GM21526 (cell line): ENCODE data around the gene LEF1.
"Not testable (repeated sequence)": the region's sequence is repeated elsewhere in the genome, so short reads cannot be mapped to it uniquely, and the experiment has no call there.

Experiments
- ATAC-seq: cut with Tn5 transposase; IDR thresholded peaks from one replicate; pipeline ENCODE4 v1.9.1; 2021; ENCODE audit warnings: moderate library complexity; ENCODE audit not compliant: unreplicated experiment, low FRiP score

The LEF1 gene

DNA sequence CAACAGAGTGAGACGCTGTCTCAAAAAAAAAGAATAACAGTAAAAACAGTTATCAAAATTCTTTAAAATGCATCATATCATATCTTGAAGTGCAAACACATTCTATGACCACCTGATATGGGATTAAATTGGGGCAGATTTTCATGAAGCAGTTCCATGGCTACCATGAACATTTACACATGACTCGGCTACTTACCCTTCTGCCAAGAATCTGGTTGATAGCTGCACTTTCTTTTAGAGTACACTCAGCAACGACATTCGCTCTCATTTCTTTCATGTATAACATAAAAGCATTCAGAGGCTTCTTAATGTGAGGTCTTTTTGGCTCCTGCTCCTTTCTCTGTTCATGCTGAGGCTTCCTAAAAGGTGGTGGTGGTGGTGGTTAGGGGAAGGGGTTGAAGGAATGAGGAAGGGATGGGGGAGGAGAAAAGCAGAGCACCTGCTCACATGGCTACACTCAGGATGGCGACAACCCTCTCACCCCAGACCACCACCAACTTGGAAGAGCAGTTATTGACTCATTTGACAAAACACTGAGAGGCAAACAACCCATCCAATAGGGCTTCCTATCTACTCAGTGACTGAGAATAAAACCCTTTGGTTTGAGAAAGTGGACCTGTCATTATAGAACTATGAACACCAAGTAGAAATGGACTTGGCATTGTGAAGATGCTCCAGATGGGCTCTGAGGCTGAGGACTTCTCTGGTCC is 90.6 kb downstream of the LEF1 start:
- ATAC-seq, result no peak

DNA sequence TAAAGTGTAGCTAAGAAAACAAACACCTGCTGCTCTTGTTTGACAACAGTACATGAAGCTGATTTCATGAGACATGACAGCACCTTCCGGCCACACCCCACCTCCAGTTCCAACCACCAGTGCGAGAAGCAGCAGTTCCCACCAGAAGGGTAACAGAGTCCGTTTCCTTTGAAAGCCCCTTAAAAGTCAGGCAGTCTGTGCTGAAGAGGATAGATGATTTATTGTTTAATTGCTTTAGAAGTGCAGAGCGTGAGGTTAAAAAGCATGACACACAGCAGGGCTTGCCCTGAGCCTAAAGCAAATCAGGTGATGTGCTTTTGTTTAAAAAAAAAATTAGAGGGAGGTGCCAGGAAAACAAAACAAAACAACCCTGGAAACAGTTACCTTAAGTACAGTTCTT is 96.4 kb downstream of the LEF1 start:
- peak; percentile 75 for ATAC-seq

DNA sequence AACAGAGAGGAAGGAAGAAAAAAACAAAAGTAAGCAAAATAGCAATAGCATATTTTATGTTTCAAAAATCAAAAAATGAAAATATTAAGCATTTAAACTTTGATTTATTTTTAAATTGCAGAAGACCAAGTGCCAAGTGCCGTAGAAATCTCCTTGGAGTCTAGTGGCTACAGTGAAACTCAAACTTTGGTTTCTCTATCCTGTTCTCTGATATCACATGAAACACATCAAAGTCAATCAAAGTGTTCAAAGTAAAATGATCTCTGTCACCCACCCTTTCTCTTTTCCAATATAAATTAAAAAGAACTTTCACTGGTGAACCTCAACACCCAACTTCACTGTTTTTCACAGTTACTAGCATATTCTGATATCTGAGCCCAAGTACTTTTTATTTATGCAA is 98.0 kb downstream of the LEF1 start:
- ATAC-seq, result no peak

DNA sequence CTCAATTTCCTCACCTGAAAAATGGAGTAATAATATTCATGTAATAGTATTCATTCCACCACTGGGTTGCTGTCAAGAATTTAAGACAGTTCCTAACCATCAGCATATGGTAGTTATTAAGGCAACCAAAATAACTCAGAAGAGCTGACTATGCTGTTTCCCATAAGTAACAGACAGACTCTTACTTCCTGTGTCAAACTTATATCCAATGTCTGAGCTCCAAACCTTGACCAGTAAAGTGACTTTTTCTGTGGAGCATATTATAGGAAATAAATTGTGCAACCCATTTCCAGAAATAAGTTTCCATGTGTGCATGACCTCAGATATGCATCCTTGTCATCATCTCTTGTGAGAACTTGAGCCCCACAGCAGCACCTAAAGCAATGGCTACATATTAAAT is 100.3 kb downstream of the LEF1 start:
- no peak for ATAC-seq

DNA sequence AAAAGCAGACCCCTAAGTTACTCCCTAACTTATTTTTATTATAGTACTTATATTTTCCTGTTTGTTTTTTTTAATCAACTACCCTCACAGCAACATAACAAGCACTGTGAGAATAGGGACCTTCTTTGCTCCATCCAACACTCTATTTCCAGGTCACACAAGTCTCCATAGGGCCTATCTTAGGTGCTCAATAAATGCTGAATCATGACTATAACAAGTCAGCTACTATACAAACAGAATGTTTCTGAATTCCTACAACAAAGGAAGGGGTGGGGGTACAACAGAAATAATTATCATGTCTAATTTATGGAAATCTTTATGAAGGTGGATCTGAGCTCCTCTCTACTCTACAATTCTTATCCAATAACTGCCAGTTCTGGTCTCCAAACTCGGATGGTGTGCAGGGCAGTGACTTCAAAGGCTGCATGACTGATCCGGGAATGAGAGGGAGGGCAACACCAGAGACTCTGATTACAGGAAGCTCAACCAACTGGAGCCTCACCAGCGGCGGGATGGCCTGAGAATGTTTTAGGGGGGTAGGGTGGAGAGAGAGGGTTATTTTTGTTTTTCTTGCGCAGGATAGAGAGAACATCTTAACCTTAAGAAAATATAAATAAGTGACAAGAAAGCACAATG is 107.9 kb downstream of the LEF1 start:
- no peak for ATAC-seq

DNA sequence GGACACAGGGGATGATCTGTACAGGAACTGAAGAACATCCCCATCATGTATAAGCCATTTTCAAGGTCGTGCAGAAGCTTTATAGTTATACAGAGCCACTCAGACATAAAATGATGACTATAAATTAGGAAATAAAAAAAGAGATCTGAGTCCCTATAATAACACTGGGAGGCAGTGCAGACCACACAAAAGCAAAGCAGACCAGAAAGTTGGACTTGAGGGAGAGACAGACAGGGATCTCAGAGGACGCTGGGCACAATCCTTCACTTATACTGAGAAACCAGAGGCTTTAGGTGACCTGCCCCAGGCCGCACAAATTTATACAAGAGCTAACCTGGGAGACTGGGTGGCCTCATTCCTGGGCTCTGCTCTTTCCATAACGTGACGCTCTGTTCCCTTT is 108.6 kb downstream of the LEF1 start:
- no peak for ATAC-seq

DNA sequence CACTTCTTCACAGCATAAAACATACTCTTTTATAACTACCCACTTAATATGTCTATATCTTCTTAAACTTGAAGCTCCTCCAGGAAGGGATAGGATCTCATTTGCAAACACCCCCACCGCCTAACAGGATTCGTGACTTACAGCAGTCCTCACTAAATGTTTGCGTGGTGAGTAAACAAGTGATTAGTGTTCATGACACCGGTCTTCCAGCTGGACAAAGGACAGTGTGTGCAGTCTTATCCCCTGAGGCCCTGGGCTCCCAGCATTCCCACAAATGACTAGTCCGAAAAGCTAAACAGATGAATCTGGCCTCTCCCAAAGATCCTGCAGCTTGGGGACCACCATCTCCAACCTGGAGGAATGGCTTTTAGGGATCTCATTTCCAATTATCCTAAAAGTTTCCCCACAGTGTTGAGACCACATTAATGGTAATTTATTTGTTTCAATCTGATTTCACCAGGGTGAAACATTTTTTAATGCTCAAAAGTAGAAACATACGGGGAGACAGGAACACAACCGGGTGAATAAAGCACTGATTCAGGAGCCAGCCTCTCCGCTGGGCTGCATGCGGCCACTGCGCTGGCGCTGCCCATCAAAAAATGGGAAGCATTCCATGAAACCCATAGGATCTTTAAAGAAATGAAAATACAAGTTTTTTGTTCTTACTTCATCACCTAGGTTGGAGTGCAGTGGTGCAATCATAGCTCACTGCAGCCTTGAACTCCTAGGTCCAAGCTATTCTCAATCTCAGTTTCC is 109.9 kb downstream of the LEF1 start:
- no peak for ATAC-seq

DNA sequence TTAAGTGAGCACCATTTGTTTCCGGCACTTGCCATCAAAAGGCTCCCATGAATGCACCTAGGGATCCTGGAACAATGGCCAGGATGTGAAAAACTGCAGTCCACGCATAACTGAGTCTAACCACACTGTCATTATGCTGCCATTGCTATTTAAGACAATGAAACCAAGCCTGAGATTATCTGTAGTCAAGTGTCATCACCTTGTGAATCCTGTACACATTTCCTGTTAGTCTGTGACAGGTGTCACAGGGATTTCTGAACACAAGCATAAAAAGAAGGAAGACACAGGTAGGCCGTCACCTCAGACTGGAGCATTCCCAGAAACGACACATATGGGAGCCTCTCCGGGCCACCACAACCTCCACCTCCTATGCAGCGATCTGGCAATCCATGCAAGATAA is 112.3 kb downstream of the LEF1 start:
- ATAC-seq, result no peak

DNA sequence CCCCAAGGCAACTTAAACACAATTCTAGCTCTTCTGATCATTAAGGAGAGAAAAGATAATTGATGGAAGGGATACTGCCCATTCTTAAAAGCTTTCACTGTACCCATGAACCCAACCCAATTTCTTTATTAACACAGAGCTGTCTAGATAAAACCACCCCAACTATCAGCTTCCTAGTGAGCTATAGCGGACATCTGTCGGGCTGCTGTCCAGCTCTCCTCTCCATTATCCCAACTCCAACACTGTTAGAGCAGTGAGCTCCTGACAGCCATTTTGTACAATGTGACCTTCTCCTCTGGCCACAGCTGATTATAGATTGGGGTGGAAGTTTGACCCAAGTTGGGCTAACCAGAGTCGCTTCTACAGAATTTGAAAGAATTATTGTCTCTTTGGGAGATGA is 112.9 kb downstream of the LEF1 start:
- ATAC-seq, result no peak

DNA sequence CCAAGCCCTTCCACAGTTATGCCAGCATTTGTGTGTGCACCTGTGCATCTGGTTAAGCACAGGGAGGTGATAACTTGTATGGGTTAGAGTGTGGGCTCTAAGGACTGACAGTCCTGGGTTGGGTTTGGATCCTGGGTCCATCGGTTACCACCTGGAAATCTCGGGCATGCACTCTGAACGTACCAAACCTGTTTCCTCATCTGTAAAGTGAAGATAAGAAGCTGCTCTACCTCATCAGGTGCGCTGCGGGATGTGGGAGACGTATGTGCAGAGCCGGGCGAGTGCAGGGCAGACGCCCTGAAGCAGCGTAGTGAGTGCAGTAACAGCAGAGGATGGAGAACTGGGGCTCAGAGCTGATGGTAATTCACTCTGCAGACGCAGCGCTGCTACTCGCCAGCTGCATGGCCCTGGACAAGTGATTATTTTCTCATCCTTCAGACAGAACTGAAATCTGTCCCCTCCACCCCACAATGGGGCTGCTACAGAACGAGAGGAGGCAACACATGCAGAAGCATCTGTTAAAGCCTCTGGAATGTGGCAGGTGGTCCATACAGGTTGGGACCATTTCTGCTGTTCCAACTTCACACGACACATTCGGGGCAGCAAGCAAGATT is 114.6 kb downstream of the LEF1 start:
- no peak for ATAC-seq

DNA sequence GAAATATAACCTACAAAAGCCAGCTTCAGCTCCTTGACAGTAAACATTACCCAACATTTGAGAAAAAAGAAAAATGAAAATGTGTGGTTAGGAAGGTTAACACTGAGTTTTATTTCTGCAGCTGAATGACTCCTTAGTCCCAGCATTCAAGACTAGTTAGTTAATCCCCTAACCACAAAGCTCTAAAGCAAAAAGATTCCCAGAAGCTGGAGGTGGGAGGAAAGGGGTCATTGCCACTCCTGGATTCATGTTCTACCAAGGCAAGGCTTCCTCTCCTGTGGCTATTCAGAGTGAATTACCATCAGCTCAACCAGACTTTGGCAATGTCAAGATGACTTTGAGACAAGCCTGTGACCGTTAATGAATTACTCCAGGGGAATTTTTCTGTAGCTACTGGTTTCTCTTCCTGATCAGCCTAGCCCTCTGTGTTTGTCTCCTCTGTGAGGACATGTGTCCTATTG is 115.5 kb downstream of the LEF1 start:
- ATAC-seq, result no peak

DNA sequence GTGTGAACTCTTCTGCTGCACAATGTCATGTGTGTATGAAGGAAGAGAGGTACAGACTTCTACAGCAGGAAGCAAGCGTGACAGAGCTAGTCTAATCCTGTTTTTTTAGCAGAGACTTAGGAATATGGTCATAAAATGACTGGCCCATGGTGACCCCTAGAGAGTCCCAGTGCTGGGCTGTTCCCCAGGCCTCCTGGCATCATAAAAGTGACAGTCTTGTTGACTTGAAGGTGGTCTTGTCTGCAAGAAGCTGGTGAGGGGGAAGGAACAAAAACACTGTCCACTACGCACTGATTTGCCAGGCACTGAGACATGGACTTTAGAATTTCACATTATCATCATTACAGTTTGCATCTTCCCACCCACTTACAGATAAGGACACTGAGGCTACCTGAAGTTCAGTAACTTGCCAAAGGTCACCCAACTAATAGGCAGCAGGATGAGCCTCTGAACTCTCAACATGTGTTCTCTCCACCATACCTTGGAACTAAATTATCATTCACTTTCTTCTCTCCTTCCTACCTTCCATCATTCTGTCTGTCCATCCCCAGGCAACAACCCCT is 116.1 kb downstream of the LEF1 start:
- no peak for ATAC-seq

DNA sequence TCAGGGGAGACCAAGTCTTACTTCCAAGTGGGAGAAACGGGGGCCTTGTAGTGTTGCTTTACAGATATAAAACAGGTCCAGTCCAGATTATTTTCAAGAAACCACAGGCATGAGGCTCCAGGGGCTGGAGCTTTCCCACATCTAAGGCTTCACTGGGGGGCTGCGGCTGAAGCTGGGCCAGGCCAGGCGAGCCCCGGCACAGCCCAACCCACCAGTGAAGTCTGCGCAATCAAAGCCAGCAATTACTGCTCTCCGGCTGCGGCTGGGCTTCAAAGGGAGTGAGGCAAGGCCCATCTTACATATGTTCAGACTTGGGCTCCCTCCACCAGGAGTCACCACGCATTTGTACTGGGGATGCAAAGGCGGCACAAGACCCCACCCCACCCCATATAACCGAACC is 117.4 kb downstream of the LEF1 start:
- no peak for ATAC-seq

DNA sequence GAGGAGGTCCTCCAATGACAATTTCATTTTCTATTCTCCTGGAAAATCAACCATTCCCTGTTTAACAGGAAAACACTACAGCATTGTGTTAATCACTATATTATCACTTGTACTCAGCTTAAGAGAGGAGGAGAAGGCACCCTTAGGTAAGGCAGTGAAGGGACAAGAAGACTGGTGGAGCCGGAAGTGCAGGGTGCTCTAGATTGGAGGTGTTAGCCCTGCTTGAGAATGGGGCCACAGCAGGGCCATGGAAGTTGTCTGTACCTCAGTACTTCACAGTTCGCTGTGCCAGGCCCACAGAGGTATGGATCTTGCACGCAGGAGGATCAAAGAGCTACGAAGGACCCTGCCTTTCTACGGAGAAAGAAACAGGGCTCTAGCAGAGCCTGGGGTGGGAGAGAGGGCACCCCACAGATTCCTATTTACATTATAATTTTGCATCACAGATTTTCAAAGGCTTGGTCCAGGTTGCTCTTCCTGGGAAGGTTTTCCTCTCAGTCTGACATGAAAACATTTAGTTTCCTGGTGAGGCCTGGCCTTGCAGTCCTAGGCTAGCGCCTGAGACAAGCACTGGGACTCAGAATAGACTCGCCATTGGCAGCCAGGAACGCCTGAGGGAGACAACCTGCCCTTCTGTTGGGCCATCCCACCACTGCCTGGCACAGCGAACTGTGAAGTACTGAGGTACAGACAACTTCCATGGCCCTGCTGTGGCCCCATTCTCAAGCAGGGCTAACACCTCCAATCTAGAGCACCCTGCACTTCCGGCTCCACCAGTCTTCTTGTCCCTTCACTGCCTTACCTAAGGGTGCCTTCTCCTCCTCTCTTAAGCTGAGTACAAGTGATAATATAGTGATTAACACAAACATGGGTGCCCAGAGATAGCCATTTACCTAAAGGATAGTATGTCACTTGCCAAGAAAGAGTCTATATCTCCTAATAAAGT is 118.3 kb downstream of the LEF1 start:
- not testable (repeated sequence) for ATAC-seq

DNA sequence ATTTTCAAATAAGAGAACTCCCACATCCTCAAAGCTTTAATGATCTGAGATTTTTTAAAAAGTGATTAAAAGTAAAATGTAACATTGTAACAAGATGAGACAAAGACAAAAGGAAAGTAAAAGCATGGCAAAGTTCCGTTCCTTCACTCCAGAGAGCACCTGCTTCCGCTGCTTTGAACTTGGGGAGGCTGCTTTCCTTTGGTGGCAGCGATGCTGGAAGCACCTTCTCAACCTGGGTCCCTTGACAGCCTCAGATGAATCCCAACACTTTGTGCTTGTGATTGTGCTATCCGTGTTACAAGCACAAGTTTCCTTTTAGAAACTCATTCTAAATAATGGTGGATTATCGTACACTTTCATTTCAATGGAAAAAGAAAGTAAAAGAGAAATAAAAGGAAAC is 119.3 kb downstream of the LEF1 start:
- no peak for ATAC-seq

DNA sequence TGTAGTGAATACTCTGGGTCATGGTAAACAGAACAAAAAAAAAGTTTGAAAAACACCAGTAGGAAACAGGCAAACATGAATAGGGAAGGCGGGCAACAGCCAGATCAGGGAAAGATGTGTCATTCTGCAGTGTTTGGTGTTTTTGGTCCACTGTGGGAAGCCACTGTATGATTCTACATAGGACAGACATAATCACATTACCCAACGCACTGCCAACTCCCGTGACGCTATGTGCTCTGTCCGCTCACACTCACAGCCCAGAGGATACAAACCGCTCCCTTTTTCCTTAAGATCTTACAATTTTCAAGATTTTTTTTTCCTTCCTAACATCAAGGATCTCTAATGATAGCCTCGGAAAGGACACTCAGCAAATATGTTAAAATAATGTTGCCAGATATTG is 119.7 kb downstream of the LEF1 start:
- no peak for ATAC-seq

DNA sequence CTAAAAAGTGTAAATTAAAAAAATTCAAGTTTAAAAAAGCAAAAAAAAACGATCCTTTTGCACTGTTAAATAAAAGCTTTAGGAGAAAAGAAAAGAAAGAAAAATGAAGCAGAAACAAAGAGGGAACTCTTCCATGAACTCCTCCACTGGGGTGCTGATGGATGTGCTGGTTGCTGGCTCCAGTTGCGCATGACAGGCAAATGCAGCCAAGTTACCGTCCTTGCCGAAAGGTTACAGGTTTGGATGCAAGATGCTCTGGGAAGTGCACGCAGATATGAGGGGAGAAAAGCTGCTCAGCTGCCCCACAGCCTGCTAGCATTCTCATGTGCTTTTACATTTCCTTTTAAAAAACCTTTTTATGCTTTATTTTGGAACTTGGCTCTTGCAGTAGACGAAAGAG is 120.6 kb downstream of the LEF1 start:
- ATAC-seq, result no peak

DNA sequence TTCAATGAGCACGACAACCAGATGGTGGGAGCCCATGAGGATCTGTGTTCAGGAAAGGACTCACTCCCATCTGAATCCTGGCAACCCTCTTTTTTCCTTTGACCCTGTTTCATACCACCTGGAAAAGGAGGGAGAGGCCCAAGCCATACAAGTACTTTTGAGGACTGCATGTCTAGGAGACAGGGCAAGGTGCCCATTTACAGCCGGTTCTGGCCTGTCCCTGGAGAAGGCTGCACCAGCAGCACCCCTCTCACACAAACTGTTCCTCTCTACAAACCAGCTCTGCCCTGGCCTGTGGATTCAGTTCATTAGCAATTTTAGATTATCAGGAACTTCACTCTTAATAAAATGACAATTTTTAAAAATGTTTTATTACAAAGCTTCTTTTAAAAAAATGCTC is 121.5 kb downstream of the LEF1 start:
- ATAC-seq, result no peak

DNA sequence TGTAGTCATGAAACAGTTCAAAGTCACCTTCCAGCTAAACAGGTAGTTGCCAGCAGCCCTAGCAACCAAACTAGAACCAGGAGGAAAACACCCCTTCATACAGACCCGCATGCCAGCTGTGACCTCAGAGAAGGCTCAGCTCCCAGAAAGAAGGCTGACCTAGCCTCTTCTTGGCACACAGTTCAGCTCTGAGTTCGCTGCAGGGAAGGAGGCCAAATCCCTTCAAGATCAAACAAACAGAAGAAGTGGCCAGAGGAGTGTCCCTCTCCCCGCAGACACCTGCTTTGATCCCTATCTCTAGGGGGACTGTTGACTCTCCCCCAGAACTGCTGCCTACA is 123.1 kb downstream of the LEF1 start:
- ATAC-seq, result no peak
